Forelimb muscle (tissue), 1 donor: ENCODE measurements around the gene SPDYE3. TPM values are rescaled to one million over a fixed set of nuclear protein-coding genes. Genes with fewer than 3 reads are reported as not detected.
A peak's percentile ranks its signal among the peaks of the same experiment; 100 is the strongest.
"Not testable (repeated sequence)": the region's sequence is repeated elsewhere in the genome, so short reads cannot be mapped to it uniquely, and the experiment has no call there.

Experiments used
- DNase-seq: peaks from one replicate; pipeline ENCODE4 v3.0.0-alpha.2; 2013; ENCODE audit warnings: low read depth
- polyA plus RNA-seq: library from polyadenylated mRNA; unstranded; fragments of 120-200 nt; gene quantifications from one replicate; pipeline ENCODE4 v1.2.1, GENCODE V29; 2013; ENCODE audit not compliant: insufficient read length

Gene SPDYE3
- polyA plus RNA-seq, 1 donor: 5.7 TPM

DNA sequence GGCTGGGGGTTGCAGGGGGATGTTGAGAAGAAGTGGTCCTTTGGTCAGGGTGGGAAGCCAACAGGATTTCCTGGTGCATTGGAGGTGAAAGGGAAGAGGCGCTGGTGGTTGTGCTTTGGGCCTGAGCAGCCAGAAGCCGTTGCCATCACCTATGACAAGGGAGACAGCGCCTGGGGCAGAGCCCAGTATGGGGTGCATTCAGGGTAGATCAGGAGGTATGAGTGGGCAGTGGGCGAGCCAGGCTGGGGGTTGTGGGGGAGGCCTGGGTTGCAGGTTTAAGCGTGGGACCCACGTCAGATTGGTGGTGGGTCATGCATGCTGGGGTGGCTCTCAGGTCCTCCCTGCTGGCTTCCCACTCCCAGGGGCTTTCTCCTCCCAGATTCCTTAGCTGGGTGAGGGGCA is 44.2 kb downstream of the SPDYE3 start:
- DNase-seq: no peak

DNA sequence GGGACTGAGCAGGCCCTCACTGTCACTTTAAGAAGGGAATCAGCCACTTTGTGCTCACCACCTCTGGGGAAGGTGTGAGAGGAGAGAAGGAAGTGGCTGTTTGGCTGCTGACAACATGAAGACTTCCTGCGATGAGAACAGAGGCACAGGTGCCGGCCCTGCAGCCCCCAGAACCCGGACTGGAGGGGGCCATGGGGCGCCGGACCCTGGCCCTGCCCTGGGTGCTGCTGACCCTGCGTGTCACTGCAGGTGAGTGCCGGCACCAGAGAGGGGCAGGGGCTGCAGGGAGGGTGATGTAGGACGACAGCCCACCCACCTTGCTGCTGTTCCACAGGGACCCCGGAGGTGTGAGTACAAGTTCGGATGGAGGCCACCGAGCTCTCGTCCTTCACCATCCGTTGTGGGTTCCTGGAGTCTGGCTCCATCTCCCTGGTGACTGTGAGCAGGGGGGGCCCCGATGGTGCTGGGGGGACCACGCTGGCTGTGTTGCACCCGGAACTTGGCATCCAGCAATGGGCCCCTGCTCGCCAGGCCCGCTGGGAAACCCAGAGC is 44.8 kb downstream of the SPDYE3 start:
- not testable (repeated sequence) for DNase-seq

DNA sequence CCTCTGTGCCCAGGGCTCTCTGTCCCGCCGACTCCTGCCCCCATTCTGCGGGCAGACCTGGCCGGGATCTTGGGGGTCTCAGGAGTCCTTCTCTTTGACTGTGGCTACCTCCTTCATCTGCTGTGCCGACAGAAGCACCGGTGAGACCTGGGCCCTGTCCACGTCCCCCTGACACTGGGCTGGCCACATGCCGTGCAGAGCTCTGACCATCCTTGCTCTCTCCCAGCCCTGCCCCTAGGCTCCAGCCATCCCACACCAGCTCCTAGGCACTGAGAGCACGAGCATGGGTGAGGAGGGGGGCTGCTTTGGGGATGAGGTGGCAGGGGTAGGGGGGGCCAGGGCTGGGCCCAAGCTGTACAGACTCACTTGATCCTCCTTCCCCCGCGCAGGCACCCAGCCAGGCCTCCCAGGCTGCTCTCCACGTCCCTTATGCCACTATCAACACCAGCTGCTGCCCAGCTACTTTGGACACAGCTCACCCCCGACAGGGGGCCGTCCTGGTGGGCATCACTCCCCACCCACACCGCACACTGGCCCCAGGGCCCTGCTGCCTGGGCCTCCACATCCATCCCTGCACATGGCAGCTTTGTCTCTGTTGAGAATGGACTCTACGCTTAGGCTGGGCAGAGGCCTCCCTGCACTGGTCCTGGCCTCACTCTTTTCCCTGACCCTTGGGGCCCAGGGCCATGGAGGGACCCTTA is 45.6 kb downstream of the SPDYE3 start:
- DNase-seq: no peak

DNA sequence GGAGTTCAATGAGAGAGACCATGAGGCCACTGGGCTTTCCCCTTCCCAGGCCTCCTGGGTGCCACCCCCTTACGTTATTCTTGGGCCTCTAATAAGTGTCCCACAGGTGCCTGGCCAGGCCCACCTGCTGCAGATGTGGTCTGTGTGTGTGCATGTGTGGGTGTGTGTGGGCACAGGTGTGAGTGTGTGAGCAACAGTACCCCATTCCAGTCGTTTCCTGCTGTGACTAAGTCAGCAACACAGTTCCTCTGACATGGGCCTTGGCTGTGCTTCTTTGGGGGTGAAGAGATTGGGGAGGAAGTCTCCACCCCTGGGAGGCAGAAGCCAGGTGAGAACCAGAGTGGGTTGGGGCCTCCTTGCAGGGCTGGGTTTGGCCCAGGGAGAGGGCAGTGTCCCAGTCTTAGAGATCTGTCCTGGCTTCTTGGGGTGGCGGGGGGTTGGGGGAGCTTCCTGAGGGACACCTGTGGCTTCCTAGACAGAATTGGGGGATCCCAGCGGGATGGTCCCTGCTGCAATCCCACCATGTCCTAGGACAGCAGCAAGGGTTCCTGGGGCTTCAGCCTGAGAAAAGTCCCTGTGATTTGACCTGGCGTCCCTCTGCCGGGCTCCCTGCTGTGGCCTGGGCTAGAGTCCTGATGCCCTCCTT is 46.3 kb downstream of the SPDYE3 start:
- DNase-seq: no peak

DNA sequence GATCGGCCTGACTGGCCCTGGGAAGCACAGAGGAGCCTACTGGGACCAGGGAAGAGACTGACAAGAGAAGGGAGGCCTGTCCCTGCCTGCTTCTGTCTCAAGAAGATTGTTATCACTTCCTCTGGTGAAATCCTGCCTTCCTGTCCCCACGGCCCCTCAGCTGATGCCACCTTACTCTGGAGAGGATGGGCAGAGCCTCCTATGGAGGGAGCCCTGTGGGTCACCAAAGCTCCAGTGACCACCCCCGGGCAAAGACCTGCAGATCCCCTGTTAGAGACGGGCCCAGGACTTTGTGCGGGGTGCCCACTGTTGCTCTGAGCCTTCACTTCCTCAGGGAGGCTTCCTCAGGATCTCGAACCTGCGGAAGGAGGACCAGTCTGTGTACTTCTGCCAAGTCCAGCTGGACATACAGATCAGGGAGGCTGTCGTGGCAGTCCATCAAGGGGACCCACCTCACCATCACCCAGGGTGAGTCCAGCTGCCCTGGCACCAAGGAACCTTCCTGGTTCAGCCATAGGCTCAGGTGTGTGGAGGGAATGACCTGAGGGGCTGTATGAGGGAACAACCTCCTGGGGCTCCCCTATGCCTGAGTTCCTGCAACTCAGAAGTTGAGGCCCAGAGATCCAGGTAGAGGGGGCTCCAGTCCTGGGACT is 49.0 kb downstream of the SPDYE3 start:
- no peak for DNase-seq

DNA sequence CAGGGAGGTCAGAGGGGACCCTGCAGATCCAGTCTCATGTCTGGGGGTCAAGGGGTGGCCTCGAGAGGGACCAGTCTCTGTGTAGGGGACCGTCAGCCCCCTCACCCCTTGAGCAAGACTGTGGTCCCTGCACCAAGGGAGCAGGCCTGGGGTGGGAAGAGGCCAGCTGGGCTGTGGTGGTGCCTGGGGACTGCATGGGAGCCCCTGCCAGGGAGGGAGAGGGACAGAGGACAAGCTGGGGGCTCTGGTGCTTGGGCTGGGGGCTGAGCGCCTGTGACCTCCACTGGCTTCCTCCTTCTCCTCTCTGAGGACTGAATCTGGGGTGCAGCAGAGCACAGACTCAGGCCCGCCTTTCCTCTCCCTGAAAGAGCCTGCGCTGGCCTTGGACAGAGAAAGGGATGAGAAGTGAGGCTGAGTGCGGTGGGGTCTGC is 49.6 kb downstream of the SPDYE3 start:
- no peak for DNase-seq

DNA sequence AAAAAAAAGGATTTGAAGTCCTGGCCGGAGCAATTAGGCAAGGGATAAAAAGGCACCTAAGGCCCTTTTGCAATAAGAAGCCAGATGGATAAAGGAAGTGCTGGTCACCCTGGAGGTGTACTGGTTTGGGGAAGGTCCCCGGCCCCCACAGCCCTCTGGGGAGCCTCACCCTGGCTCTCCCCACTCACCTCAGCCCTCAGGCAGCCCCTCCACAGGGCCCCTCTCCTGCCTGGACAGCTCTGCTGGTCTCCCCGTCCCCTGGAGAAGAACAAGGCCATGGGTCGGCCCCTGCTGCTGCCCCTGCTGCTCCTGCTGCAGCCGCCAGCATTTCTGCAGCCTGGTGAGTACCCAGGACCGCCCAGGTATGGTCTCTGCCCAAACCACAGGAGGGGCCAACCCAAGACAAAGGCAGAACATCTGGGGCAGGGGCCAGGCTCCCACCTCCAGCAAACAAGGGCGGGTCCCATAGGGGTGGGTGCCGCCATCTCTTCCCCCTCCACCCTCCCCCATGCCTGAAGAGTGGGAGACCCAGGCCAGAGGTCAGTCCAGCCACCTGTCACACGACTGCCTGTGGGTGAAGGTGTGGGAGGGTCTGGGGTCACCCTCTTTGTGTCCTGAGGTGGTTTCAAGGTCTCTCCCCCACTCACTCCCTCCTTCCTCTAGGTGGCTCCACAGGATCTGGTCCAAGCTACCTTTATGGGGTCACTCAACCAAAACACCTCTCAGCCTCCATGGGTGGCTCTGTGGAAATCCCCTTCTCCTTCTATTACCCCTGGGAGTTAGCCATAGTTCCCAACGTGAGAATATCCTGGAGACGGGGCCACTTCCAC is 50.7 kb downstream of the SPDYE3 start, which contains the start of gene PILRB:
Gene PILRB, plus strand, starts transcription at position 91 of the 830 bp plus-strand sequence. Its CDS starts 186 bp downstream, at position 277.
- DNase-seq: no peak

DNA sequence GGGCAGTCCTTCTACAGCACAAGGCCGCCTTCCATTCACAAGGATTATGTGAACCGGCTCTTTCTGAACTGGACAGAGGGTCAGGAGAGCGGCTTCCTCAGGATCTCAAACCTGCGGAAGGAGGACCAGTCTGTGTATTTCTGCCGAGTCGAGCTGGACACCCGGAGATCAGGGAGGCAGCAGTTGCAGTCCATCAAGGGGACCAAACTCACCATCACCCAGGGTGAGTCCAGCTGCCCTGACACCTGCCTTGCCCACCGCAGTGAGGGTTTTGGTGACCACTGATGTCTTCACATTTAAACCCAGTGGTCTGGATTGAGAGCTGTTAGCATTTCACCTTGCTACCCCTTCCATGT is 51.3 kb downstream of the SPDYE3 start:
- DNase-seq: no peak

DNA sequence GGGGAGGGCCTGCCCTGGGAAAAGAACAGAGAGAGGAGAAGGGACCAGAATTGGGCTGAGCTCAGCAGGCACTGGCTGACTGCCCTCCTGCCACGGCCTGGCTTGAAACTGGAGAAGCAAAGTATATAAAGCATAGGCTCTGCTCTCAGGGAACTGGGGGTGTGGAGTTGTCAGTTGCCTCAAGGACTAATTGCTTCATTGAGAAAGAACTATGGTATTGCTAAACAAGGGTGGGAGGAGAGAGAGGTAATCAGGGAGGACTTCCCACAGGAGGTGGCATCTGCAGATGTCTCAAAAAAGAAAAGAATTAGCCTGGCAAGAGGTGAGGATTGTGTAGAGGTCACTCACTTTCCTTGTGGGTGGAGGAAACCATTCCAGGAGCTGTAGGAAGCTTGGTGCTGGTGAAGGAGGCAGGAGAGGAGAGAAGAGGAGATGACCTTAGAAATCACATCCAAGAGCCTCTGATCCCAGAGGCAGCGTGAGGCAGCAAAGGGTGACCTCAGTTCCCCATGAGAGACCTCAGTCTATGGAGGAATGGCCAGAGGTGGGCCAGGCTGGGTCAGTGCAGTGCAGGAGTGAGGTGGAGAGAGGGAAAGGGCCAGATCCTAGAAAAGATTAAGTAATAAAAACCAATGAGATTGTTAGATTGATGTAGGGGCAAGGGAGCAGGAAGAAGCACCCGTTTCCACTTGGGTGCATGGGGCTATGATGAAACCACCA is 52.8 kb downstream of the SPDYE3 start:
- no peak for DNase-seq

DNA sequence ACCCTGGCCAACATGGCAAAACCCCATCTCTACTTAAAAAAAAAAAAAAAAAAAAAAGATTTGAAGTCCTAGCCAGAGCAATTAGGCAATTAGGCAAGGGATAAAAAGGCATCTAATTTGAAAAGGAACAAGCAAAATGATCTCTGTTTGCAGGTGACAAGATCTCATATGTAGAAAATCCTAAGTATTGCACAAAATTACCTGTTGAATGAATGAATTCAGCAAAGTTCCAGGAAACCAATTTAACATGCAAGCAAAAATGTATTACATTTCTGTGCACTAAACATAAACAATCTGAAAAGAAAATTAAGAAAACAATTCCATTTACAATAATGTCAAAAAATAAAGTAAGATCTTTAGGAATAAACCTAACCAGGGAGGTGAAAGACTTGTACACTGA is 55.6 kb downstream of the SPDYE3 start:
- DNase-seq: no peak

DNA sequence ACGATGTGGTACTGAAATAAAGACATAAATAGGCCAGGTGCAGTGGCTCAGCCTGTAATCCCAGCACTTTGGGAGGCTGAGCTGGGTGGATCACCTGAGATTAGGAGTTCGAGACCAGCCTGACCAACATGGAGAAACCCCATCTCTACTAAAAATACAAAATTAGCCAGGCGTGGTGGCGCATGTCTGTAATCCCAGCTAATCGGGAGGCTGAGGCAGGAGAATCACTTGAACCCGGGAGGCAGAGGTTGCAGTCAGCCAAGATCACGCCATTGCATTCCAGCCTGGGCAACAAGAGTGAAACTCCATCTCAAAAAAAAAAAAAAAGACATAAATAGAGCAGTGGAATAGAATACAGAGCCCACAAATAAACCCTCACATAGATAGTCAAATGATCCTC is 56.3 kb downstream of the SPDYE3 start:
- DNase-seq: not testable (repeated sequence)

DNA sequence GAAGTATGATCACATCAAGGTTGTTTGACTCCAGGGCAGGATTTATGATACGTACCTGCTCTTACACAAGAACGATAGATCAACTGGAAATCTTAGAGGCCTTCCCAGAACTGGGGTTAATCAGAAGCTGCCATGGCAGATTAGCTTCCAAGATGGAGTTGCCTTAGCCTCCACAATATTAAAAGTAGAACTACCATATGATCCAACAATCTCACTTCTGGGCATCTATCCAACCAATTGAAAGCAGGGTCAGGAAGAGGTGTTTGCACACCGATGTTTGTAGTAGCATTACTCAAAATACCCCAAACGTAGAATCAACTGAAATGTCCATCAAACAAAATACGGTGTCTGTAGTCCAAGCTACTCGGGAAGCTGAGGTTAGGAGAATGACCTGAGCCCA is 57.0 kb downstream of the SPDYE3 start:
- DNase-seq: no peak

DNA sequence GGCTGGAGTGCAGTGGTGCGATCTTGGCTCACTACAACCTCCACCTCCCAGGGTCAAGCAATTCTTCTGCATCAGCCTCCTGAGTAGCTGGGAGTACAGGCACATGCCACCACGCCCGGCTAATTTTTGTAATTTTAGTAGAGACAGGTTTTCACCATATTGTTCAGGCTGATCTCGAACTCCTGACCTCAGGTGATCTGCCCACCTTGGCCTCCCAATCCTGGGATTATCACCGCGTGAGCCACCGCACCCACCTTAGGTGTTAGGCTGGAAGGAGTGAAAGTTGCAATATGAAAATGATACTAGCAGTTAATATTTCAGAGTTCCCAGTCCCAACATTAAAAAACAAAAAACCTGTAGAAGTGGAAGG is 58.5 kb downstream of the SPDYE3 start:
- DNase-seq: not testable (repeated sequence)

DNA sequence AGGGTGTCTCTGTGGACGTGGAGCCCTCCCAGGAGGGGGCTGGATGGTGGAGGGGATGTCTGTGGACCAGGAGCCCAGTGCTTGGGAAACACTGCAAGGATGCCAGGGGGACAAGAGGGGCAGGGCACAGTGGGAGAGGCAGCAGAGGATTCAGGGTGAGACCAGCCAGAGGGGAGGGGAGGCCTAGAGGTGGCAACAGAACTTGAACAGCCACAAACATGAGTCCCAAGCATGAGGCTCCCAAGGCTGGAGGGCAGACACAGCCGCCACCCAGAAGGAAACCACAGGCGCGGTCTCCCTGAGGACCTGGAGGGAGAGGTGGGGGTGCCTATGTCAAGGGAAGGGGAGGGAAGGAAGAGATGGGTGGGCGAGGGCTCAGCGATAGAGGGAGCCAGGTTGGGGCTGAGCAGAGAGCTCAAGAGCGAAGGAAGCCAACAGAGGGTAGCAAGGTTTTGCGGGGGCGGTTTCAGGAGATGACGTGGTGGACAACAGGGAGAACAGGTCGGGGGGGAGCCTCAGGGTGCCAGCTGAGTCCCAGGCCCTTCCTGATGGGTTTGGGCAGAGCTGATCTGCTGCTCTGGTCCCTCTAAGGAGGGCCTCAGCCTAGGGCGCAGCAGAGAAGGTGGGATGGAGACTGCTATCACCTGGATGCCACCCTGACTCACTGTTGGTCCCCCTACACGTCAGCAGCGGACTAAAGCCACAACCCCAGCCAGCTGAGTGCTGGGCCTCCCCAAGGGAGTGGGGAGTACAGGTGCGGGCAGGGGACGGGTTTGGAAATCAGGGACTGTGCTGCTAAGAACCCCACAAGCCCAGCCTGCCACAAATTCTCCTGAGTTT is 59.1 kb downstream of the SPDYE3 start:
- no peak for DNase-seq

DNA sequence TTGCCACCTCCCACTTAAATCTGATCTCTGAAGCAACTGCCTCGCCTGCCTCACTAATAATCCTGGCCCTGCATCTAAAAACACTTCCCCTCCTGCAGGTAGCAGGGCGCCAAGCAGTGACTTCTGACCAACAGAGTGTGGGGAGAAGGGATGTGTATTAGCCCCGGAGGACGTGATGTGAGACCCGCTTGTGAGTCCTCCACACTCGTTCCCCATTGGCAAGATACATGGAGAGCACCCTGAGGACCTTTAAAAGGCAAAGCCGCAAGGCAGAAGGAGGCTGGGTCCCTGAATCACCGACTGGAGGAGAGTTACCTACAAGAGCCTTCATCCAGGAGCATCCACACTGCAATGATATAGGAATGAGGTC is 59.7 kb downstream of the SPDYE3 start:
- DNase-seq: no peak

DNA sequence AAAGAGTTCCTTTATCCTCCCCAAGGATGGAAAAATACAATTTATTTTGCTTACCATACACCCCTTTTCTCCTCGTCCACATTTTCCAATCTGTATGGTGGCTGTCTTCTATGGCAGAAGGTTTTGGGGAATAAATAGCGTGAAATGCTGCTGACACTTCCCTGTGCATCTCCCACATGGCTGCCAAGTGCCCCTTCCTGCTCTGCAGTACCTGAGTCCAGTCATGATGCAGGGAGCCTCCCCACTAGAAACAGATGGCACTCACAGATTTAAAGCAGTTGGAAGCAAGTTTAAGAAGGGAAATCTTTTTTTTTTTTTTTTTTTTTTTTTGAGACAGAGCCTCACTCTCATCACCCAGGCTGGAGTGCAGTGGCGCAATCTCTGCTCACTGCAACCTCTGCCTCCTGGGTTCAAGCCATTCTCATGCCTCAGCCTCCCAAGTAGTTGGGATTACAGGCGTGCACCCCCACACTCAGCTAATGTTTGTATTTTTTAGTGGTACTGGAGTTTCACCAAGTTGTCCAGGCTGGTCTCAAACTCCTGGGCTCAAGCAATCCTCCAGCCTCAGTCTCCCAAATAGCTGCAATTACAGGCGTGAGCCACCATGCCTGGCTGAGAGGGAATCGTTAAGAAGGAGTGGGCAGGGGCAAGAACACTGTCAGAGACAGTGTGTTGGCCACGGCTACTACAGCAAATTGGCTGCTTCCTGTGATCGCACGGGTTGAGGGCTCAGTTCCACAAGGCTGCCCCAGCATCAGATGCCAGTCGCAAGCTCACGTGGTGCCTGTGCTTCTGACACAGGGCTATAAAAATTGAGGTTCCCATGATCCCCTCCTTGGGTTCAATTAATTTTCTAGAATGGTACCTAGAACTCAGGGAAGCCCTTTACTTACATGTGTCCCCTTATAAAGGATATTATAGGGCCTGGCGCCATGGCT is 60.4 kb downstream of the SPDYE3 start:
- DNase-seq: no peak

DNA sequence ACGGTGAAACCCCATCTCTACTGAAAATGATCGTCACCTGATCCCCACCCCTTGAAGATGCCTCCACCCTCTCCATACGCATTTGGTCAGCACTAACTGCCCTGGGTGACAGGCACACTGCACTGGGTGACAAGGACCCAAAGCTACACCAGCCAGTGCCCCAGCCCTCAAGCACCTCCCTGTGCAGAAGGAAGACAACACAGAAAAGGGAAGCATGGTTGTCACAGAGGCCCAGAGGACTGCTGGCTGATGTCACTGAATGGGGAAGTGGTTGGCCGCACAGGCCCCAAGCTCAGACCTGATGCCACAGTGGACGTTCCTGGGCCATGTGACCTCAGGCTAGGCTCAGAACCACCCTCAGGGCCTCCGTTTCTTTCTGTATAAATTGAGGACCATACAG is 61.6 kb downstream of the SPDYE3 start:
- DNase-seq: peak; percentile 24

DNA sequence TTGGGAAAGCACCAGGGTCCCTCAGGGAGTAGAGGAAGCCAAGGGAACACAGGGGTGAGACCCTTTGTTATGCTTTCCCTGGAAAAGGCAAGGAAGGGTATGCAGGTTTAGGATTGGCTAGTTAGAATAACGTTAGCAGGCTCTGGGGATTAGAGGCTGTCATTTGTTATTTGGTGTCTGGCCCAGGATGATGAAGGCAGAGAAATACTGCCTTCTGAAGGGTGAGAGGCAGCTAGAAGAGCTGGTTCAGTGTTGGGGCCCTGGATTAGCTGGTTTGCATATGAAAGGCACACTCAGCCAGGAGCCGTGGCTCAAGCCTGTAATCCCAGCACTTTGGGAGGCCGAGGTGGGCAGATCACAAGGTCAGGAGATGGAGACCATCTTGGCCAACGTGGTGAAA is 62.8 kb downstream of the SPDYE3 start:
- DNase-seq: no peak

DNA sequence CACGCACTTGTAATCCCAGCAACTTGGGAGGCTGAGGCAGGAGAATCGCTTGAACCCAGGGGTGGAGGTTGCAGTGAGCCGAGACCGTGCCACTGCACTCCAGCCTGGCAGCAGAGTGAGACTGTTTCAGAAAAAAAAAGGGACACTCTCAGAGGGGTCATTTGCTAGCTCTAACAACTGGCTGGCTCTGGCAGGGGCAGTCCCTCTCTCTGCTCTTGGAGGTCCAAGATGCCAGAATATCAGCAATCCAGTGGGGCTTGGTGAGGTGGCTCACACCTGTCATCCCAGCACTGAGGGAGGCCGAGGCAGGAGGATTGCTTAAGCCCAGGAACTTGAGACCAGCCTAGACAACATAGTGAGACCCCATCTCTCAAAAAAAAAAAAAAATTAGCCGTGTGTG is 63.2 kb downstream of the SPDYE3 start:
- no peak for DNase-seq
